SK-N-SH treated with all-trans-retinoic acid at 6 μM for 48 hours (cell line): ENCODE results near the gene CDR2.

ENCODE experiments used
- BACH2 ChIP-seq: fragments of 250-450 bp; sonication (Bioruptor Pico); IDR thresholded peaks from 2 replicates; pipeline ENCODE4 v1.9.0; 2021; ENCODE audit warnings: mild to moderate bottlenecking, borderline replicate concordance
- CREB5 ChIP-seq: fragments of 250-450 bp; sonication (Bioruptor Pico); IDR thresholded peaks from 2 replicates; pipeline ENCODE4 v1.5.1; 2020; ENCODE audit warnings: low read depth, mild to moderate bottlenecking, moderate library complexity
- CSDC2 ChIP-seq: fragments of 250-450 bp; sonication (Bioruptor Pico); IDR thresholded peaks from 2 replicates; pipeline ENCODE4 v1.5.0; 2020; ENCODE audit warnings: mild to moderate bottlenecking, moderate library complexity
- CSRNP3 ChIP-seq: fragments of 250-450 bp; sonication (Bioruptor Pico); IDR thresholded peaks from 2 replicates; pipeline ENCODE4 v1.5.1; 2021; ENCODE audit warnings: mild to moderate bottlenecking, moderate library complexity
- ESRRG ChIP-seq: fragments of 250-450 bp; sonication (Bioruptor Pico); IDR thresholded peaks from 2 replicates; pipeline ENCODE4 v1.6.1; 2021; ENCODE audit warnings: mild to moderate bottlenecking
- POU6F1 ChIP-seq: fragments of 250-450 bp; sonication (Bioruptor Pico); IDR thresholded peaks from 2 replicates; pipeline ENCODE4 v1.8.0; 2021; ENCODE audit warnings: low read depth, mild to moderate bottlenecking, moderate library complexity, borderline replicate concordance
- TOX ChIP-seq: fragments of 250-450 bp; sonication (Bioruptor Pico); IDR thresholded peaks from 2 replicates; pipeline ENCODE4 v1.8.0; 2021; ENCODE audit warnings: mild to moderate bottlenecking, moderate library complexity, borderline replicate concordance
- ZFP3 ChIP-seq: fragments of 250-450 bp; sonication (Bioruptor Pico); IDR thresholded peaks from 2 replicates; pipeline ENCODE4 v1.5.0; 2020; ENCODE audit warnings: mild to moderate bottlenecking, moderate library complexity
- ZFP30 ChIP-seq: fragments of 450-650 bp; formaldehyde crosslinking; IDR thresholded peaks from 2 replicates; pipeline ENCODE4 v1.5.0; 2022; ENCODE audit warnings: mild to moderate bottlenecking, moderate library complexity

GRCh38 chr16:22369221-22369811 lies 5.1 kb downstream of the CDR2 start:
- no peak for TF ChIP-seq CSRNP3
- no peak for TF ChIP-seq CSDC2 (CRISPR knock-in tag)
- no peak for TF ChIP-seq ZFP30
- TF ChIP-seq TOX (CRISPR knock-in tag): no peak
- no peak for TF ChIP-seq POU6F1
- TF ChIP-seq CREB5 (CRISPR knock-in tag): no peak
- no peak for TF ChIP-seq BACH2 (CRISPR knock-in tag)
- no peak for TF ChIP-seq ZFP3
- no peak for TF ChIP-seq ESRRG (CRISPR knock-in tag)
